GM21447 (cell line): ENCODE results near the gene SPARC.
"Not testable (repeated sequence)": the region's sequence is repeated elsewhere in the genome, so short reads cannot be mapped to it uniquely, and the experiment has no call there.

ENCODE experiments used
- ATAC-seq: cut with Tn5 transposase; IDR thresholded peaks from one replicate; pipeline ENCODE4 v1.9.1; 2021; ENCODE audit not compliant: unreplicated experiment

SPARC gene, protein sequence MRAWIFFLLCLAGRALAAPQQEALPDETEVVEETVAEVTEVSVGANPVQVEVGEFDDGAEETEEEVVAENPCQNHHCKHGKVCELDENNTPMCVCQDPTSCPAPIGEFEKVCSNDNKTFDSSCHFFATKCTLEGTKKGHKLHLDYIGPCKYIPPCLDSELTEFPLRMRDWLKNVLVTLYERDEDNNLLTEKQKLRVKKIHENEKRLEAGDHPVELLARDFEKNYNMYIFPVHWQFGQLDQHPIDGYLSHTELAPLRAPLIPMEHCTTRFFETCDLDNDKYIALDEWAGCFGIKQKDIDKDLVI

GRCh38 chr5:151686674-151687407 lies at the start of gene SPARC:
Gene SPARC, minus strand, starts transcription at chr5:151686915. Its CDS starts 10,727 bp downstream, at chr5:151676188.
- peak; percentile 85 for ATAC-seq

GRCh38 chr5:151735646-151736045 lies 48.9 kb upstream of the SPARC start:
- no peak for ATAC-seq

GRCh38 chr5:151734064-151734408 lies 47.3 kb upstream of the SPARC start:
- no peak for ATAC-seq

GRCh38 chr5:151733358-151734063 lies 46.8 kb upstream of the SPARC start:
- no peak for ATAC-seq

DNA sequence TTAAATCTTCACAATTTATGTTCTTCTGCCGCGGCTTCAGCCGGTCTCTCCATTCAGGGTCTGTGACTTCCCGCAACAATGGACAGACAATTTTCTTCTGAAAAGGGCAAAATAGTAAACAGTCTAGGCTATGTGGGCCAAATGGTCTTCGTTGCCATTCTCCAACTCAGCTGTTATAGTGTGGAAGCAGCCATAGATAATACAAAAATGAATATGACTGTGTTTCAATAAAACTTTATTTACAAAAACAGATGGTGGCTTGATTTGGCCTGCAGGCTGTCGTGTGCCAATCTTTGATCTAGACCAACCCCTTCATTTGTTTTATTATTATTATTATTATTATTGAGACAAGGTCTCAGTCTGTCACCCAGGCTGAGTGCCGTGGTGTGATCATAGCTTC lies 43.7 kb upstream of the SPARC start:
- no peak for ATAC-seq

DNA sequence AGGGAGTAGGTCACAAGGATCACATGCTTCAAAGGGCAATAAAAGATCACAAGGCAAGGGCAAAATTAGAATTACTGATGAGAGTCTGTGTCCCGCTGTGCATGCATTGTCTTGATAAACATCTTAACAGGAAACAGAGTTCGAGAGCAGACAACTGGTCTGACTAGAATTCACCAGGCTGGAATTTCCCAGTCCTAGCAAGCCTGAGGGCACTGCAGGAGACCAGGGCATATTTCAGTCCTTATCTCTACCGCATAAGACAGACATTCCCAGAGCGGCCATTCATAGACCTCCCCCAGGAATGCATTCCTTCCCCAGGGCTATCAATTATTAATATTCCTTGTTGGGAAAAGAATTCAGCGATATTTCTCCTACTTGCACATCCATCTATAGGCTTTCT lies 42.9 kb upstream of the SPARC start:
- ATAC-seq, result not testable (repeated sequence)

- ATAC-seq, result no peak
These were observed 37.6 kb upstream of the SPARC start for GRCh38 chr5:151724360-151724759.

DNA sequence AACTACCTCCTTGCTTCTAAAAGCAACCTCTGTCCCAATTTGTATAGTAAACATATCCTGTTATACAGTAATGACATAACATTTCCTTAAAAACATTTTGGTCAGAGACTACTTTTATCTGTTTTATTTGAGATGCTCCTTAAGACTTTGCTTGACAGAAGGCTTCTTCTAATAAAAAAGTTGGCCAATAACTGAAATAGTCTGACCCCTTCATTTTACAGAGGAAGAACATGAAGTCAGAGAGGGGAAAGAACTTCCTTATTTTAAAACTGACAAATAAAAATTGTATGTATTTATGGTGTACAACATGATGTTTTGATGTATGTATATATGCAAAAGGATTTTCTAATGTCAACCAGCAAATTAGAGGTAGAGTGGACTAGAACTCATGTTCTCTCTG lies 35.8 kb upstream of the SPARC start:
- no peak for ATAC-seq

GRCh38 chr5:151721812-151722391 lies 35.2 kb upstream of the SPARC start:
- ATAC-seq, result peak; percentile 29

DNA sequence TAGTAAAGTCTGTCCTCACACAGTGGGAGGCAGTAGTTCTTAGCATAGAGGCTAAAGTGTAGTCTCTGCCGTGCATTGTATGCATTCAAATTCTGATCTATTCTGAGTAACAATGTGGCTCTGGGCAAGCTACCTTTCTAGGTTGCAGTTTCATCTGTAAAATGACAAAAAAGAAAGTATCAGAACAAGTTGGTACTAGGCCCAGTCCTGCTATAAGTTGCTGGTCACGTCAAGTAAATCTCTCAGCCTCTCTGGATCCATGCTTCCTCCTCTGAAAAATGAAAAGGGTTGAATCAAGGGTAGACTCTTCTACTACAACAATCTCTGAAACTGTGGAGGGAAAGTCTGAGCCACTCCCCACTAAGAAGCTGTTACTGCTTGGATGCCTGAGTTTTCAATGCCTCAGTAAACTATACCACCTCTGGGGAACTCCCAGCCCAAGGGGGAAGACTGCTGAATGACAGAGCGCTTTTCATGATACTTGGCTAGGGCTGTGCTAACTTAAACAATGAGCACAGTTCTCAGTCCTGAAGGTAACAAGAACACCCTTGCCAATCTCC lies 34.5 kb upstream of the SPARC start:
- peak; percentile 85 for ATAC-seq

DNA sequence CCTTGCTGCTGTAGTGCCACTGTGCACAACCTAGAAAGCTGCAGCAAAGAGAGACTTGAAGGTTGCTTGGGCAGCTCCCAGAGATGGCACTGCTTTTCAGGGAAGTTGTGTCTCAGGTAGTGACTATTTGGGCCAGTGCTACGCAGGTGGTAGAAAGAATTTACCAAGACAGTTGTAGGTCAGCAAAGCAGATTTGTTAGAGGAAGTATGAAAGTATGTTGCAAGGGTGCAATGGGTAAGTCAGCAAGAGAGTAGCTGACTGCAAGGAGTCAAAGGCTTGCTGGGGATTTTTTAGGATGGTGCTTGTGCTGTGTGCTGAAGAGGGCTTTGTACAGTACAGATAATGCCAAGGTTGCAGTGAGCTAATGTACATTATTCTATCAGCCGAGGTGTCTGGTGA lies 33.5 kb upstream of the SPARC start:
- no peak for ATAC-seq

DNA sequence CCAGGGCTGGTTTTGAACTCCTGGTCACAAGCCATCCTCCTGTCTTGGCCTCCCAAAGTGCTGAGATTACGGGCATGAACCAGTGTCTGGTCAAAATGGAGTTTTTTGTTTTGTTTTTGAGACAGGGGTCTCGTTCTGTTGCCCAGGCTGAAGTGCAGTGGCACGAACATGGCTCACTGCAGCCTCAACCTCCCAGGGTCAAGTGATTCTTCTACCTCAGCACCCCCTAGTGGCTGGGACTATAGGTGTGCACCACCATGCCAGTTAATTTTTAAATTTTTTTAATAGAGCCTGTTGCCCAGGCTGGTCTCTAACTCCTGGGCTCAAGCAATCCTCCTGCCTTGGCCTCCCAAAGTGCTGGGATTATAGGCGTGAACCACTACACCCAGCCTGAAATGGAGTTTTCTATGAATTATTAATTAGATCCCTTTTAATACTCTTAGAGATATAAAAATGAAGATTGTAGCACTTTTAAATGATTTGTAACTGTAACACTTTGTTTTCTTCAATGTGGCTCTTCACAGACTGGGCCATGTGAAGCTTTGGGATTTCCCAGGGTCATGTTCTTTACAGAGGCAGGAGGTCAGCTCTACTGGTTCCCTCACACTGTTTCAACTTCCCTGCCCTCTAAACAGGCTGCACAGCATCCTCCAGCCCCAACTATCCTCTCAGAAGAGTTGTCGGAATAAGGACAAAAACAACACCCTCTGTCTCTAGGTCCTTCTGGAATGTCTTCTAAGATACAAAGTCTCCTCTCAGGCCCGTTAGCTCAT lies 32.7 kb upstream of the SPARC start:
- no peak for ATAC-seq

DNA sequence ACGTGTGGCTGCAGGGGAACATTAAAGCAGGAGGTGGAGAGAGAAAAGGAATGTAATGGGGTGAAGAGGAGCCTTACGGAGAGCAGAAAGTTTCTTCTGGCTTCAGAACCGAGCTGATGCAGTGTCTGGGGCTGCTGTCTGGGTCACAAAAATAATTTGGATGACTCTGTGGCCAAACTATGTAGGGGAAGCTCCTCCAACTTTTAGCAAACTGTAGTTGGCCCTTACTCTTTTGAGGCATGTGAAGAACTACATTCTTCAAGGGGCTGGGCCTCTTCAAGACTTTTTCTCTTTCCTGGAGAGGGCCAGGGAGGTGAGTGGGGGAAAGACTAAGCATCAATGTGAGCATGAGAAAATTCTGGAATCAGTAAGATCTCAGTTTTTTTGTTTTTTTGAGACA lies 31.9 kb upstream of the SPARC start:
- ATAC-seq, result no peak

DNA sequence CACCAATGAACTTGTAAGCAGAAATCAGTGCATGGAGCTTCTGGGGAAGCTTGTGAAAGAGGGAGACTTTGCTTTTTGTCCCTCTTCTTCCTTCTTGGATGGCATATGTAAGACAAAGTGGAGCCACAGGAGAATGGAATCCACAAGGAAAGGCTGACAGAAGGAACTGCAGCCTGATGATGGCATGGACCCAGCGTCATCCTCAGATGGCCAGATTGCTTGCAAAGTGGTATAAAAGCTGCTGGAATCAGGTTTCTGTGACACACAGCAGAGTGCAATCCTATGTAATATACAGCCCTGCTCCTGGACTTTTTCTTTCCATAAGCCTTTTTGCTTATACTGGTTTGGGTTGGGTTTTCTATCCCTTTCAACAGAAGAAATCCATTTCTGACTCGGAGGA lies 31.4 kb upstream of the SPARC start:
- ATAC-seq, result no peak

GRCh38 chr5:151717416-151717815 lies 30.7 kb upstream of the SPARC start:
- no peak for ATAC-seq

DNA sequence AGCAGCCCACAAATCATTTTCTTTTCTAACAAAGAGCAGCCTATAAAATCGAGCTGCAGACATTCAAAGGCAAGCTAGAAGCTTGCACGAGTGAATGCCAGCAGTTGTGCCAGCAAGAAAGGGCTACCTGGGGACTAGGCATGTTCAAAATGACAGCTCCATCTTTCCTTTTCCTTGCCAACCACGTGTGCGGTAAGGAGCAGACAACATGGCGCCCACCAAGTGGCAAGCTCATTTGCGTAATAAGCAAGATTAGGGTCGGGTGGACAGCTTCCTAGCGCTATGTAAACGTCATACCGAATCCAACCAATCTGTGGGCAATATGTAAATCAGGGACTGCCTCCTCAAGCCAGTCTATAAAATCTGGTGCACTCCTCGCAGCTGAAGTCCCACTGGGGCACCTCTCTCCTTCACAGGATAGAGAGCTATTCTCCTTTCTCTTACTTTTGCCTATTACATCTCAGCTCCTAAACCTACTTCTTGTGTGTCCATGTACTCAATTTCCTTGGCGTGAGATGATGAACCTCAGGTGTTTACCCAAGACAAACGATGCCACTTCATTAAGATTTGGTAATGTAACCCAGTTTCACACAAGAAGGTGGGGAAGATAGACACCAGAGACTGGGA lies 22.5 kb upstream of the SPARC start:
- no peak for ATAC-seq

DNA sequence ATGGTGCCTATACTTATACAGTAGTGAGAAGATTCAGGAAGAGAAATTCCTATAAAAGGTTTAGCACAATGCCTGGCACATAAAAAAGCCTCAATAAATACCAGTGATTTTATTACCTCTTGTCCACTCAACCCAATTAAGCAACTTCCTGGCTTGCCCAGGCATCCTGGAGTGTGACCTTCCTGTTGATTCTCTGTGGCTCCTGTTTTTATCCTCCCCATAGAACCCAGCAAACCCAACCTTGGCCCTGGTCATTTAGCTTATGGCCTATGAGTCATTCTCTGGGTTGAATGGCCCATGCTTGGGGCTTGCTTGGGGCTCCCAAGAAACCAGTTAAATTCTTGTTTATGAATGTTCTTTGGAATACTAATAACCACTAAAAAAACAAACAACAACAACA lies 21.4 kb upstream of the SPARC start:
- no peak for ATAC-seq

DNA sequence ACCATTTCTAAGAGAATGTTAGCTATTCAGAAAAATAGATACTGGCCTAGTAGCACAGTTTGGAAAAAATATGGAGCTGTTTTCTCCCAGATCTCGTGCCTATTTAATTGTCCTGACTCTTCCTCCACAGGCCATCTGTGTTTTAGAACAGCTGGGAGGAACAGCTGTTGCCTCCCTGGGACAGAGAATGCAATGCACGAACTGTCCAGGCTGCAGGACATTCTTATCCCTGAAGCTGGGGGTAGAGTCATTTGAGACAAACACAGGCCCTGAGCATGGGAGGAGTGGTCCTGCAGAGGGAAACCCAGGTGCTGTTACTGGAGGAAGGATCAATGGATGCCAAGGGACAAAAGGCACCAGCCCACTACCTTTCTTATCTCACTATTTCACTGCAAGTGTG lies 20.9 kb upstream of the SPARC start:
- no peak for ATAC-seq

- no peak for ATAC-seq
These were observed 20.2 kb upstream of the SPARC start for GRCh38 chr5:151706906-151707305.

GRCh38 chr5:151703780-151704179 lies 17.1 kb upstream of the SPARC start:
- ATAC-seq, result no peak
